Ovary (tissue), 9 donors: Measurements from ENCODE around the gene UGT1A1. TPM values are rescaled to one million over a fixed set of nuclear protein-coding genes. Genes with fewer than 3 reads are reported as not detected.

ENCODE experiments used
- DNase-seq, 5 donors: peaks; one replicate each; pipeline ENCODE4 v3.0.0-alpha.2; 2019 to 2020
- H3K27ac ChIP-seq, 2 donors: fragments of 200-600 bp; one replicate each; pipeline versions ENCODE4 v1.5.1 to v1.8.0; 2019 to 2022
- H3K27me3 ChIP-seq: fragments of 200-600 bp; one replicate; pipeline ENCODE4 v1.8.0; 2022
- H3K36me3 ChIP-seq: fragments of 200-600 bp; sonication (generic); one replicate; pipeline ENCODE4 v1.5.1; 2019
- H3K4me1 ChIP-seq: one replicate; pipeline ENCODE4 v1.8.1; 2013; ENCODE audit warnings: mild to moderate bottlenecking, moderate library complexity; ENCODE audit not compliant: insufficient read depth
- H3K4me3 ChIP-seq: fragments of 200-600 bp; sonication (generic); one replicate; pipeline ENCODE4 v1.5.1; 2017
- H3K9me3 ChIP-seq, 2 donors: fragments of 200-600 bp in 1 of 2; sonication (generic) in 1 of 2; one replicate each; pipeline versions ENCODE4 v1.5.1 to v1.8.1; 2013 to 2019; ENCODE audit warnings: mild to moderate bottlenecking in 1 of 2, moderate library complexity in 1 of 2
- CTCF ChIP-seq, 3 donors: fragments of 450-650 bp in 2 of 3; fragments of 200-600 bp in 1 of 3; IDR thresholded peaks; one replicate each; pipeline versions ENCODE4 v1.5.1 to v1.8.0; 2016 to 2022; ENCODE audit warnings: antibody characterized with exemption in 3 of 3, mild to moderate bottlenecking in 1 of 3
- EP300 ChIP-seq: sonication (generic); formaldehyde crosslinking; IDR thresholded peaks from one replicate; pipeline ENCODE4 v1.6.1; 2017; ENCODE audit warnings: antibody characterized with exemption
- POLR2A ChIP-seq: fragments of 450-650 bp; IDR thresholded peaks from one replicate; pipeline ENCODE4 v1.6.1; 2017; ENCODE audit warnings: antibody characterized with exemption, mild to moderate bottlenecking, moderate library complexity
- WGBS, 3 donors: extraction: QIAGEN DNeasy Blood & Tissue Kit in 1 of 3; methylation state at CpG; one replicate each; pipeline versions ENCODE4 v1.1.5 to v1.1.7; 2013 to 2017; 5-methylcytosine and 5-hydroxymethylcytosine counted together
- intact Hi-C, 4 donors: fragments of 100-400 bp; cut with DNase I; formaldehyde crosslinking; loops; one replicate each; pipeline versions ENCODE4 v1.11.0 to v1.15.1; 2022 to 2023
- polyA plus RNA-seq, 2 donors: library from polyadenylated mRNA; stranded (reverse); fragments of 200-250 nt in 1 of 2; fragments of 350-450 nt in 1 of 2; fragmentation: Illumina TruSeq in 1 of 2; extraction: RNeasy Lipid Tissue Mini Kit (QIAGEN cat#74804) in 1 of 2; gene quantifications; one replicate each; pipeline ENCODE4 v1.2.3, GENCODE V29; 2013 to 2014
- total RNA-seq, 7 donors: library from RNA; depleted of rRNA in 2 of 7; stranded (reverse); fragments of >200 nt in 2 of 7; fragmentation: NEBNext Ultra II Directional in 3 of 7; extraction: Animal tissue kit (Norgen Biotek cat#: 25700) in 3 of 7; gene quantifications; one replicate each; pipeline versions ENCODE4 v1.1.0 to v1.2.4, GENCODE V29; 2016 to 2023
- donor health status: DM: no; HTN: no; CAD: no; lungs with moderate emphysema.
- donor health status: DM: no; HTN: no; CAD: no.
- donor health status: Bipolar disorder and iron deficiency.
- donor health status: DM: yes; HTN: yes; CAD: no.
- donor health status: DM: no; HTN: no; CAD: no.
- donor health status: DM: yes; HTN: yes; CAD: no.

UGT1A1 gene
- total and polyA plus RNA-seq, 9 donors = 0.13 to 0.15 TPM; not detected in 7

GRCh38 chr2:233798335-233799086 is 38.4 kb downstream of the UGT1A1 start:
- intact Hi-C loops = no loop called here
- no peaks in the 10 kb centered on the region for H3K27me3 ChIP-seq
- no peaks in the 10 kb centered on the region for H3K4me1 ChIP-seq
- TF ChIP-seq EP300 (no peak), CTCF (IDR thresholded peaks at IDR 0.05) (no peak), POLR2A (no peak)
- 71 to 78% (median 77%) methylated on average over 14 of the region's 14 CpGs for WGBS, 3 donors
- H3K4me3 ChIP-seq = no peak overlapping the region
- no peak overlapping the region for H3K27ac ChIP-seq
- peak in 1 of 5 donors; percentile 9 for DNase-seq
- no peaks in the 10 kb centered on the region for H3K9me3 ChIP-seq
- H3K36me3 ChIP-seq = no peaks in the 10 kb centered on the region

- no peak overlapping the region for H3K4me3 ChIP-seq
- H3K9me3 ChIP-seq = no peaks in the 10 kb centered on the region
- no peak for TF ChIP-seq CTCF (IDR thresholded peaks at IDR 0.05)
- no peak for TF ChIP-seq POLR2A
- no peak for TF ChIP-seq EP300
- 58 to 61% (median 59%) methylated on average over 7 of the region's 7 CpGs for WGBS, 3 donors
- H3K27ac ChIP-seq = no peak overlapping the region
- no peaks in the 10 kb centered on the region for H3K27me3 ChIP-seq
- H3K4me1 ChIP-seq = no peaks in the 10 kb centered on the region
- intact Hi-C loops = no loop called here
- H3K36me3 ChIP-seq = no peaks in the 10 kb centered on the region
- DNase-seq = no peak
These were observed 39.1 kb downstream of the UGT1A1 start for GRCh38 chr2:233799087-233799665.

- no peak overlapping the region for H3K4me3 ChIP-seq
- no peaks in the 10 kb centered on the region for H3K9me3 ChIP-seq
- WGBS, 3 donors = 39 to 82% (median 42%) methylated on average over 5 of the region's 5 CpGs
- H3K27ac ChIP-seq = no peak overlapping the region
- peak in 2 of 5 donors; percentile 3 to 7 for DNase-seq
- H3K27me3 ChIP-seq = no peaks in the 10 kb centered on the region
- no peaks in the 10 kb centered on the region for H3K36me3 ChIP-seq
- TF ChIP-seq CTCF (IDR thresholded peaks at IDR 0.05) (no peak), EP300 (no peak), POLR2A (no peak)
- H3K4me1 ChIP-seq = no peaks in the 10 kb centered on the region
- intact Hi-C loops = no loop called here
These were observed 39.6 kb downstream of the UGT1A1 start for GRCh38 chr2:233799716-233800115.

GRCh38 chr2:233800208-233800607 is 40.1 kb downstream of the UGT1A1 start:
- Histone ChIP-seq H3K4me1 (no peaks in the 10 kb centered on the region), H3K27me3 (no peaks in the 10 kb centered on the region), H3K27ac (no peak overlapping the region), H3K4me3 (no peak overlapping the region), H3K9me3 (no peaks in the 10 kb centered on the region), H3K36me3 (no peaks in the 10 kb centered on the region)
- TF ChIP-seq EP300 = no peak
- TF ChIP-seq CTCF (IDR thresholded peaks at IDR 0.05) = no peak
- no peak for TF ChIP-seq POLR2A
- WGBS, 3 donors = 71 to 79% (median 78%) methylated on average over 7 of the region's 7 CpGs
- intact Hi-C loops = no loop called here
- peak in 1 of 5 donors; percentile 9 for DNase-seq
